Vagina (tissue), 2 donors: ENCODE data around the gene ASAP2.

ENCODE experiments used
- CTCF ChIP-seq, 3 experiments: fragments of 450-650 bp in 2 of 3; fragments of 200-600 bp in 1 of 3; sonication (generic) in 1 of 3; IDR thresholded peaks; one replicate each; pipeline ENCODE4 v1.5.1; 2017 to 2019; ENCODE audit warnings: antibody characterized with exemption in 3 of 3, mild to moderate bottlenecking in 2 of 3, moderate library complexity in 2 of 3
- POLR2A ChIP-seq, 2 donors: fragments of 450-650 bp; IDR thresholded peaks; one replicate each; pipeline ENCODE4 v1.6.1; 2017; ENCODE audit warnings: antibody characterized with exemption in 2 of 2, mild to moderate bottlenecking in 2 of 2, moderate library complexity in 2 of 2
- POLR2AphosphoS5 ChIP-seq, 2 donors: sonication (generic); formaldehyde crosslinking; IDR thresholded peaks; one replicate each; pipeline ENCODE4 v1.9.0; 2017; ENCODE audit warnings: antibody characterized with exemption in 2 of 2, mild to moderate bottlenecking in 2 of 2, low read depth in 1 of 2; ENCODE audit not compliant: insufficient read depth in 1 of 2

DNA sequence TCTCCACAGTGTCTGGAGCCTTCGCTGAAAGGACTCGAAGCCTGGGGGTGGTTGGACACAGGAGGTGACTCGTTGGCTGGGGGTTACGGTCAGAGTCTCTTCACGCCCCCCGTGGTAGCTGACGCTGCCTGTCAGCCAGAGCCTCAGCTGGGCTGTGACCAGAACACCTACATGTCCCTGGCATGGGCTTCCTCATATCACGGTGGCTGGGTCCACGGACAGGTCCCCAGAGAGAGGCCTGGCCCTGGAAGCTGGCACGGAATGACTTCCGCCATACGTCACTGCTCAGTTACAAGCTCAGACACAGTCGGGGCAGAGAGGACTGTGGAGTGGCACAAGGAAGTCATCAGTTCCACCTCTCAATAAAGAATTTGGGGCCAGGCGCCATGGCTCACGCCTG, 188.2 kb downstream of the ASAP2 start:
- no peak for TF ChIP-seq CTCF (IDR thresholded peaks at IDR 0.05)
- TF ChIP-seq POLR2A (IDR thresholded peaks at IDR 0.05), result no peak
- TF ChIP-seq POLR2AphosphoS5 (IDR thresholded peaks at IDR 0.05; ENCODE audit: insufficient read depth in 1 of 2, low read depth in 1 of 2), result no peak
